HepG2 (cell line): ENCODE data around the gene TGM1. TPM values are rescaled to one million over a fixed set of nuclear protein-coding genes. Genes with fewer than 3 reads are reported as not detected.

Source experiments
- ARID3A ChIP-seq: IDR thresholded peaks from 2 replicates; pipeline ENCODE4 v1.6.1; 2012; ENCODE audit warnings: low read depth, low read length, improper control_type of control experiment
- ARID5B ChIP-seq: IDR thresholded peaks from 2 replicates; pipeline ENCODE4 v1.4.0; 2020; ENCODE audit warnings: mild to moderate bottlenecking, missing genetic modification reagents
- BORCS8-MEF2B ChIP-seq: sonication (generic); formaldehyde crosslinking; IDR thresholded peaks from 2 replicates; pipeline ENCODE4 v1.8.0; 2022; ENCODE audit warnings: mild to moderate bottlenecking, missing genetic modification reagents
- CCAR2 ChIP-seq: fragments of 200-400 bp; formaldehyde crosslinking; optimal IDR thresholded peaks from 2 replicates; pipeline ENCODE3; 2018; ENCODE audit warnings: low read depth, mild to moderate bottlenecking, low read length, moderate library complexity
- HNF4G ChIP-seq, 2 experiments: sonication (generic) in 1 of 2; formaldehyde crosslinking in 1 of 2; IDR thresholded peaks; 2 replicates each; pipeline versions ENCODE4 v1.4.0 to v1.6.1; 2011 to 2020; ENCODE audit warnings: borderline replicate concordance in 2 of 2, low read depth in 2 of 2, mild to moderate bottlenecking in 2 of 2, low read length in 1 of 2, missing genetic modification reagents in 1 of 2, moderate library complexity in 1 of 2
- ISL2 ChIP-seq: sonication (generic); formaldehyde crosslinking; IDR thresholded peaks from 2 replicates; pipeline ENCODE4 v1.5.0; 2020; ENCODE audit warnings: missing genetic modification reagents
- ZBTB1 ChIP-seq: sonication (generic); formaldehyde crosslinking; IDR thresholded peaks from 2 replicates; pipeline ENCODE4 v1.4.0; 2020; ENCODE audit warnings: missing genetic modification reagents, borderline replicate concordance
- ZFP82 ChIP-seq: sonication (generic); formaldehyde crosslinking; IDR thresholded peaks from 2 replicates; pipeline ENCODE4 v1.5.1; 2020; ENCODE audit warnings: mild to moderate bottlenecking, missing genetic modification reagents, borderline replicate concordance
- ZNF318 ChIP-seq: sonication (generic); formaldehyde crosslinking; IDR thresholded peaks from 2 replicates; pipeline ENCODE4 v1.4.0; 2020; ENCODE audit warnings: mild to moderate bottlenecking, missing genetic modification reagents
- ZNF549 ChIP-seq: sonication (generic); formaldehyde crosslinking; IDR thresholded peaks from 2 replicates; pipeline ENCODE4 v1.5.0; 2020; ENCODE audit warnings: missing genetic modification reagents
- ZNF598 ChIP-seq: sonication (generic); formaldehyde crosslinking; IDR thresholded peaks from 2 replicates; pipeline ENCODE4 v1.5.1; 2020; ENCODE audit warnings: mild to moderate bottlenecking, missing genetic modification reagents, borderline replicate concordance
- ZNF788 ChIP-seq: sonication (generic); formaldehyde crosslinking; IDR thresholded peaks from 2 replicates; pipeline ENCODE4 v1.5.0; 2020; ENCODE audit warnings: mild to moderate bottlenecking, missing genetic modification reagents, borderline replicate concordance
- ZSCAN30 ChIP-seq: sonication (generic); formaldehyde crosslinking; IDR thresholded peaks from 2 replicates; pipeline ENCODE4 v1.5.0; 2020; ENCODE audit warnings: mild to moderate bottlenecking, missing genetic modification reagents
- polyA plus RNA-seq, 8 experiments: library from polyadenylated mRNA; depleted of rRNA in 3 of 8; stranded (reverse) in 7 of 8; unstranded in 1 of 8; fragments of >200 nt; fragmentation: Illumina TruSeq in 4 of 8; extraction: Trizol in 4 of 8; gene quantifications; 2 replicates each; pipeline versions ENCODE4 v1.2.1 to v1.2.3, GENCODE V29; 2011 to 2016; ENCODE audit warnings: low read depth in 4 of 8, missing spikeins in 1 of 8, mixed read lengths in 1 of 8; ENCODE audit not compliant: insufficient read depth in 1 of 8
- total RNA-seq, 5 experiments: library from RNA; depleted of rRNA; stranded (reverse); fragments of >200 nt; fragmentation: Illumina TruSeq; extraction: Trizol; gene quantifications; 2 replicates each; pipeline ENCODE4 v1.2.3, GENCODE V29; 2016; ENCODE audit warnings: low read depth in 1 of 5

Gene TGM1
- total and polyA plus RNA-seq, 2 of the 13 experiments (the other 11 are each of a cell fraction or from before 2014, with no cell fraction given): 3.2 to 10.6 TPM

GRCh38 chr14:24252289-24253124 is 10.5 kb downstream of the TGM1 start (continued):
- TF ChIP-seq ARID5B (CRISPR knock-in tag) (peak; percentile 89), ZBTB1 (CRISPR knock-in tag) (no peak; the same call in 1 of the 2 replicates), ZNF788 (CRISPR knock-in tag) (no peak), ZNF549 (CRISPR knock-in tag) (no peak), BORCS8-MEF2B (CRISPR knock-in tag) (peak; percentile 59; the same call in 1 of the 2 replicates), HNF4G (IDR thresholded peaks at IDR 0.05; ENCODE audit: borderline replicate concordance, low read depth, low read length) (peak; percentile 75; the same call in 1 of the 2 replicates), HNF4G (CRISPR knock-in tag; IDR thresholded peaks at IDR 0.05; ENCODE audit: borderline replicate concordance, low read depth) (peak; percentile 90), ZNF318 (CRISPR knock-in tag) (no peak), ARID3A (peak; percentile 55; the same call in 1 of the 2 replicates), CCAR2 (no peak), ZNF598 (CRISPR knock-in tag) (peak; percentile 70; the same call in 1 of the 2 replicates), ZFP82 (CRISPR knock-in tag) (no peak), ZSCAN30 (no peak), ISL2 (CRISPR knock-in tag) (no peak)
